ENCODE results near the gene RHBDF1. TPM values are rescaled to one million over a fixed set of nuclear protein-coding genes. Genes with fewer than 3 reads are reported as not detected.
A peak's percentile ranks its signal among the peaks of the same experiment; 100 is the strongest.
"Not testable (repeated sequence)": the region's sequence is repeated elsewhere in the genome, so short reads cannot be mapped to it uniquely, and the experiment has no call there.

The RHBDF1 gene
- total RNA-seq, 4 donors from 2014 or later: 5.6 to 22.6 (median 9.1) TPM

DNA sequence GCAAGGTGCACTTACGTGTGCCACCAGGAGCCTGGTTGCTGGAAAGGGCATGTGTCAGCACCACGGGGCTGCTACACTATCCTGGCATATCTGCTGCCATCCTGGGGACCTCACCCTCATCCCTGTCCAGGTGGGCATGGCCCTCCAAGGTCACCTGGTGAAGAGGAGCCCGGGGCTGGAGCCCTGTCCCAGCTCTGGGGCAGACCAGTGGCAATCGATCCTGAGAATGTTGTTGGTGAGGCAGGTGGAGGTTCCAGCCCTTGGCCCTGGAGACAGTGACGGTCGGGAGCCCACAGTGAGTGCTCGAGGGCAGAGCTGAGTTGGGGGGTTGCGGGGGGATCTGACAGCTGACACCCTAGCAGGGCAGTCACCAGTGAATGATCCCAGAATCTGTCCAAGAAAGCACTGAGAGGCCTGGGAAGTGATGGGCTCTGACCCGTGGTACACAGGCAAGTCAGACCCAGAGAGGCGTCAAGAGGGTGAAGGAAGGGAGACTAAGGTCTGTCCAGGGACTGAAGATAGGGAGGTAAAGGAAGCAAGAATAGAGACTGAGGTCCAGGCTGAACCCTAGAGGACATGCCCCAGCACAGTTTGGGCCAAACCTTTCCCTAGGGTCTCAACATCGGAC, 36.6 kb downstream of the RHBDF1 start:
- in situ Hi-C loops (cut with MboI; ENCODE audit: low sequenced_read_pairs in 4 of 4): no loop called here
- H3K4me3 ChIP-seq: no peak overlapping the region
- DNase-seq (no peak), ATAC-seq (no peak)
- H3K27ac ChIP-seq: no peak overlapping the region
- H3K27me3 ChIP-seq: no peaks in the 10 kb centered on the region
- intact Hi-C loops (cut with DNase I; ENCODE audit: low total_unique reads): no loop called here
- no peak for TF ChIP-seq POLR2A (IDR thresholded peaks at IDR 0.05)
- TF ChIP-seq, protein P1, sequence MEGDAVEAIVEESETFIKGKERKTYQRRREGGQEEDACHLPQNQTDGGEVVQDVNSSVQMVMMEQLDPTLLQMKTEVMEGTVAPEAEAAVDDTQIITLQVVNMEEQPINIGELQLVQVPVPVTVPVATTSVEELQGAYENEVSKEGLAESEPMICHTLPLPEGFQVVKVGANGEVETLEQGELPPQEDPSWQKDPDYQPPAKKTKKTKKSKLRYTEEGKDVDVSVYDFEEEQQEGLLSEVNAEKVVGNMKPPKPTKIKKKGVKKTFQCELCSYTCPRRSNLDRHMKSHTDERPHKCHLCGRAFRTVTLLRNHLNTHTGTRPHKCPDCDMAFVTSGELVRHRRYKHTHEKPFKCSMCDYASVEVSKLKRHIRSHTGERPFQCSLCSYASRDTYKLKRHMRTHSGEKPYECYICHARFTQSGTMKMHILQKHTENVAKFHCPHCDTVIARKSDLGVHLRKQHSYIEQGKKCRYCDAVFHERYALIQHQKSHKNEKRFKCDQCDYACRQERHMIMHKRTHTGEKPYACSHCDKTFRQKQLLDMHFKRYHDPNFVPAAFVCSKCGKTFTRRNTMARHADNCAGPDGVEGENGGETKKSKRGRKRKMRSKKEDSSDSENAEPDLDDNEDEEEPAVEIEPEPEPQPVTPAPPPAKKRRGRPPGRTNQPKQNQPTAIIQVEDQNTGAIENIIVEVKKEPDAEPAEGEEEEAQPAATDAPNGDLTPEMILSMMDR (IDR thresholded peaks at IDR 0.05 in 4 of 5, conservative IDR thresholded peaks at IDR 0.05 in 1 of 5): no peak
- H3K36me3 ChIP-seq: no peaks in the 10 kb centered on the region
- H3K9me3 ChIP-seq: no peaks in the 10 kb centered on the region
- no peaks in the 10 kb centered on the region for H3K4me1 ChIP-seq

DNA sequence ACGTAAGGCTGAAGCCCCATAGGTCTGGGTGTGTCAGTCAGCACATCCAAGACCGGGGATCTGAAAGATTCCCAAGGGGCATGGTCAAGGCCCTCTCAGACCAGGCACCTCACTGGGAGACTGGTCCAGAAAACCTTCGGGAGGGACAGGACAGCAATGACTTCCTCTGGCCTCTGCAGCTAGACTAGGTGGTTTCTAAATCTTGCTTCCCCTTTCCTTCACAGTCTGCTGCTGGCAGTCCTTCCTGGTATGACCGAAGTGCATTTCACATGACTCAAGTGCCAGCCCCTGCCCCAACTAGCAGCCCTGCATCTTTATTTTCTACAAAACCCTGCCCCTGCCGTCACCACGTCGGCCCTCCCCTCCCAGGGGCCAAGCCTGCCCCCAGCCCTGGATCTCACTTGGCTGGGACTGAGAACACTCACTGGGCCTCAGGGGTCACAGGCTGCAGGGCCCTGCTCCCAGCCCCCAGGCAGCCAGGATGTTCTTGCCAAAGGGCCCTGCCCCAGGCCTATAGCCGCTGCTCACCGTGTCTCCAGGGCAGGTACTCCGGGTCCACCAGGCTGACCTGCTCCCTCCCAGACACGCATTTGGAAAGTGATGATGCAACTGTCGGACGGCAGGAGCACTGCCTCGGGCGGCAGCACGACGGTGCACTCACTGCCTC, 37.3 kb downstream of the RHBDF1 start:
- H3K4me3 ChIP-seq: no peak overlapping the region
- DNase-seq: no peak
- no peaks in the 10 kb centered on the region for H3K9me3 ChIP-seq
- intact Hi-C loops (cut with DNase I; ENCODE audit: low total_unique reads) (no loop called here), in situ Hi-C loops (cut with MboI; ENCODE audit: low sequenced_read_pairs in 4 of 4) (no loop called here)
- H3K36me3 ChIP-seq: no peaks in the 10 kb centered on the region
- no peak overlapping the region for H3K27ac ChIP-seq
- TF ChIP-seq, protein P1 (IDR thresholded peaks at IDR 0.05 in 4 of 5, conservative IDR thresholded peaks at IDR 0.05 in 1 of 5): no peak
- no peak for TF ChIP-seq POLR2A (IDR thresholded peaks at IDR 0.05)
- no peaks in the 10 kb centered on the region for H3K27me3 ChIP-seq
- no peaks in the 10 kb centered on the region for H3K4me1 ChIP-seq
- no peak for ATAC-seq

DNA sequence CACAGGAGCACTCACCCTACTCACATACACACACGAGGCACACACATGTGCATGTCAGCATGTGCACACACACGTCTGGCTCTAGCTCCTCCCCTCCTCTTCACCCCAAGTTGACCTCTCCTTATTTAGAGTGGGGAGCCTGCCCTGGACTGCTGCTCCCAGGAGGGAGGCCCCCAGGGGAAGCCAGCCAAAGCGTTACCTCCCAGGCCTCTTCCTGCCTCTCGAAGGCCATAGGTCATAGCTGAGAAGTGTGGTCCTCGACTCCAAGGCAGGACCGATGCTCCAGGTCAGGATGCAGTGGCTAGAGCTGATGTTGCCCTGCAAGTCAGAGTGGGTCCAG, 37.8 kb downstream of the RHBDF1 start:
- Histone ChIP-seq H3K36me3 (no peaks in the 10 kb centered on the region), H3K27ac (no peak overlapping the region), H3K9me3 (no peaks in the 10 kb centered on the region), H3K4me1 (no peaks in the 10 kb centered on the region), H3K27me3 (no peaks in the 10 kb centered on the region), H3K4me3 (no peak overlapping the region)
- TF ChIP-seq POLR2A (IDR thresholded peaks at IDR 0.05): no peak
- TF ChIP-seq, protein P1 (IDR thresholded peaks at IDR 0.05 in 4 of 5, conservative IDR thresholded peaks at IDR 0.05 in 1 of 5): no peak
- in situ Hi-C loops (cut with MboI; ENCODE audit: low sequenced_read_pairs in 4 of 4) (no loop called here), intact Hi-C loops (cut with DNase I; ENCODE audit: low total_unique reads) (no loop called here)
- no peak for ATAC-seq
- DNase-seq: no peak

DNA sequence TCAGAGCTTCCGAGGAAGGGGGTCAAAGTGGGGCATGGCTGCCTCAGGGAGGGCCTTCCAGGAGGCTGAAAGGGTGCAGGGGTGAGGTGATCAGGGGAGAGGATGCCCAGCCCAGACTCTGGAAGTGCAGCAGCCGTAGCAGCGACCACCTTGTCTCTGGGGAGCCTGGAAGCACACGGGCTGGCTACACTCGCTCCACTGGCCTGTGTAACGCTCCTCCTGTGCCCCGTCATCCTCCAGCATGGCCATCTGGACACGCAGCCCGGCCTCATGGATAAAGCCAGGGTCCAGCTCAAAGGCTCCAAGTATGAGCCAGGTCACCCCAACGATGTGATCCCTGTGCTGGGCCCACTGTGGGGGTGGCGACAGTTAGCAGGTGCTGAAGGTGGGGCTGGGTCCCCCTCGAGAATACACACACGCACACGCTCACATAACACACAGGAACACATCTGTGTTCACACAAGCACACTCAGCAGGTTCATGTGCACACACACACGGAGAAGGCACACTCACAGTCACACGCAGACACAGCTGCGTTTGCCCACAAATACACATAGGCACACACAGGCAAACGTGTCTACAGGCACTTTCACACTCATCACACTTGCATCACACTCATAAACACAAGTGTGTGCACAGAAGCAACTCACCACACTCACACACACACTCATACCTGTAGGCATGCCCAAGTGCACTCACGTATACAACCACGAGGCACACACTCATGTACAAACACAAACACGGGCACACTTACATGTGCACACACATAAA, 38.4 kb downstream of the RHBDF1 start:
- DNase-seq (no peak), ATAC-seq (no peak)
- Histone ChIP-seq H3K27ac (no peak overlapping the region), H3K4me3 (no peak overlapping the region), H3K9me3 (no peaks in the 10 kb centered on the region), H3K36me3 (no peaks in the 10 kb centered on the region), H3K27me3 (no peaks in the 10 kb centered on the region), H3K4me1 (no peaks in the 10 kb centered on the region)
- TF ChIP-seq, protein P1 (IDR thresholded peaks at IDR 0.05 in 4 of 5, conservative IDR thresholded peaks at IDR 0.05 in 1 of 5): no peak
- no peak for TF ChIP-seq POLR2A (IDR thresholded peaks at IDR 0.05)
- intact Hi-C loops (cut with DNase I; ENCODE audit: low total_unique reads) (no loop called here), in situ Hi-C loops (cut with MboI; ENCODE audit: low sequenced_read_pairs in 4 of 4) (no loop called here)

DNA sequence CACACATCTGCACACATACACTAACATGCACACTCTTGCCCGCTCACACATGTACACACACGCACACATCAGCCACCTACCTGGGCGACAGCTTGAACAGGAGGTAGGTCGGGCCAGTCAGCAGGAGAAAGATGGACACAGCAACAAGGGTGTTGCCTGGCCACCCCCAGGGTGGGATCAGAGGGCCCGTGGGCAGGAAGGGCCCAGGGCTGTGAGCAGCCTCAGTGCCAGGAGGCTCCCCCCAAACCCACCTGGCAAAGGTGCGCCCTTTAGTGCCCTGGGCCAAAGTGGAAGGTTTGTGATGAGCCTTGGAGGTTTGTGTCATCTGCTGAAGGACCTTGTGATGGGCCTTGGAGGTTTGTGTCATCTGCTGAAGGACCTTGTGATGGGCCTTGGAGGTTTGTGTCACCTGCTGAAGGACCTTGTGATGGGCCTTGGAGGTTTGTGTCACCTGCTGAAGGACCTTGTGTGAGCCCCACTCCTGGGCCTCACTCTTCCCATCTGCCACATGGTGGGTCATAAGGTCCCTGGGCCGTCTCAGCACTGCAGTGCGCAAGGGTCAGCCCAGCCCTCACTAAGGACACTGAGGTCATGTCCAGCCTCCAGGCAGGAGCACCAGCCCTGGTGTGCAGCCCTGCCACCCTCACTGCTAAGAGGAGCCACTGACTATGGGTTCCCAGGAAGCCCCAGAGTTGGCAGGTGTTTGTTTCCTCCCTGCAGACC, 39.1 kb downstream of the RHBDF1 start:
- H3K4me3 ChIP-seq; ATAC-seq; DNase-seq; H3K36me3 ChIP-seq; in situ Hi-C loops (cut with MboI; ENCODE audit: low sequenced_read_pairs in 4 of 4); H3K27me3 ChIP-seq; intact Hi-C loops (cut with DNase I; ENCODE audit: low total_unique reads); H3K9me3 ChIP-seq; H3K27ac ChIP-seq; H3K4me1 ChIP-seq: not testable (repeated sequence)

DNA sequence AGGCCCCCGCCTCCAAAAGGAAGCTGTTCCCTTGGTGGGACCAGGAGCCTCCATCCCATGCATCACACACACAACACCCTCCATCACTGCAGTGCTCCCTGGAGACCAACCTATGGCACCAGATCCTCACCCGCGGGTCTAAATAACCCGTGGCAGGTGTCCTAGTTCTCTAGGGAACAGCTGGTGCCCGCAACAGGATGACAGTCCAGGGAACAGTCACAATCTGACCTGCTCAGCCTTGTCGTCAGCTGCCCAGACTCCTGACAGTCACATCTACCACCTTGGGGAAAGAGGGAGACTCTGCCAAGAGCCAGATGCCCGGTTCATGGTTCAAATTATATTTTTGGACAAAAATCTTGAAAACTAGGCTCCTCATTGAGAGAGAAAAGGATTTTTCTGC, 41.8 kb downstream of the RHBDF1 start:
- H3K9me3 ChIP-seq; H3K27me3 ChIP-seq; H3K4me1 ChIP-seq; H3K27ac ChIP-seq; in situ Hi-C loops (cut with MboI; ENCODE audit: low sequenced_read_pairs in 4 of 4); H3K36me3 ChIP-seq; intact Hi-C loops (cut with DNase I; ENCODE audit: low total_unique reads); H3K4me3 ChIP-seq: not testable (repeated sequence)
- DNase-seq (peak in 1 of 2 donors; percentile 31), ATAC-seq (peak in 1 of 2 donors; percentile 88)

DNA sequence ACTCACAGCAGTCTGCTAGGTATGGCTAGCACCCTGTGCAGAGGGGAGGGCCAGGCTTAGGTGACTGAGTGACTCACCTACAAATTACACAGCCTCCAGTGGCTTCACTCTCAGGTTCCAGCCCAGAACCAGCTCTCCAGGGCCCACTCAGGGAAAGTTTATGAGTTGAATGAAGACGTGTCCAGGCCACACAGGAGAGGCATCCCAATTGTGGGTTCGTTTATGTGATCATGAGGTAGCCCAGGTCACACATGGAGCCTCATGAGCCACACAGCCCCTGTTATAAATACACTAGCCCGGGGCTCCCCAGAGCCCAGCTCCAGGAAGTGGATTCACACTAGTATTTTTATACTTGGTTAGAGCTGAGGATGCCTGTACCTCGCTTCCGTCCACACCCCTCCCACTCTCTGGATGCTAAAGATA, 46.5 kb downstream of the RHBDF1 start:
- not testable (repeated sequence) for H3K36me3 ChIP-seq

More for the DNA sequence above, 46.5 kb downstream of the RHBDF1 start:
- H3K27ac ChIP-seq; intact Hi-C loops (cut with DNase I; ENCODE audit: low total_unique reads); H3K4me1 ChIP-seq; H3K9me3 ChIP-seq; H3K4me3 ChIP-seq; H3K27me3 ChIP-seq; in situ Hi-C loops (cut with MboI; ENCODE audit: low sequenced_read_pairs in 4 of 4); ATAC-seq; DNase-seq: not testable (repeated sequence)
